Natural killer cell (primary cell): ENCODE measurements around the gene ASAP2. TPM values are rescaled to one million over a fixed set of nuclear protein-coding genes. Genes with fewer than 3 reads are reported as not detected.

Source experiments
- ATAC-seq, 3 donors: fragments of 150-1000 bp in 2 of 3; fragments of 200-7000 bp in 1 of 3; cut with Tn5 transposase; 1 replicate in 1 of 3; 2 replicates in 2 of 3; pipeline ENCODE4 v1.10.0; 2021; ENCODE audit warnings: mild to moderate bottlenecking in 2 of 3, moderate library complexity in 2 of 3
- DNase-seq, 2 donors: peaks; one replicate each; pipeline versions ENCODE4 v3.0.0 to v3.0.0-alpha.2; 2013 to 2021; ENCODE audit warnings: mixed read lengths in 1 of 2
- H3K27ac ChIP-seq: one replicate; pipeline ENCODE4 v1.5.1; 2013; ENCODE audit warnings: mild to moderate bottlenecking, low read length
- H3K27me3 ChIP-seq: one replicate; pipeline ENCODE4 v1.6.1; 2013; ENCODE audit warnings: low read length; ENCODE audit not compliant: control insufficient read depth, insufficient read depth
- H3K36me3 ChIP-seq: one replicate; pipeline ENCODE4 v1.6.1; 2013; ENCODE audit warnings: low read length; ENCODE audit not compliant: control insufficient read depth, insufficient read depth
- H3K4me1 ChIP-seq: one replicate; pipeline ENCODE4 v1.6.1; 2013; ENCODE audit warnings: low read length; ENCODE audit not compliant: control insufficient read depth, insufficient read depth
- H3K4me3 ChIP-seq: one replicate; pipeline ENCODE4 v1.5.1; 2013; ENCODE audit warnings: low read length
- H3K9me3 ChIP-seq: one replicate; pipeline ENCODE4 v1.6.1; 2013; ENCODE audit warnings: low read length; ENCODE audit not compliant: control insufficient read depth, insufficient read depth
- H3K27ac Mint-ChIP-seq, 2 donors: one replicate each; pipeline ENCODE4 v1.8.0; 2022; ENCODE audit warnings: mild to moderate bottlenecking in 2 of 2, mixed read lengths in 2 of 2, moderate library complexity in 1 of 2
- H3K27me3 Mint-ChIP-seq, 2 donors: one replicate each; pipeline ENCODE4 v1.8.0; 2022; ENCODE audit warnings: low read depth in 2 of 2, mixed read lengths in 2 of 2
- H3K36me3 Mint-ChIP-seq: one replicate; pipeline ENCODE4 v1.8.0; 2022; ENCODE audit warnings: mixed read lengths
- H3K4me1 Mint-ChIP-seq, 2 donors: one replicate each; pipeline ENCODE4 v1.8.0; 2022; ENCODE audit warnings: mixed read lengths in 2 of 2
- H3K4me3 Mint-ChIP-seq: one replicate; pipeline ENCODE4 v1.8.0; 2022; ENCODE audit warnings: mild to moderate bottlenecking, moderate library complexity, mixed read lengths
- H3K9me3 Mint-ChIP-seq, 2 donors: one replicate each; pipeline ENCODE4 v1.8.0; 2022; ENCODE audit warnings: mixed read lengths in 2 of 2
- WGBS: methylation state at CpG from one replicate; pipeline ENCODE4 v1.1.7; 2013; ENCODE audit warnings: missing lambda C conversion rate; ENCODE audit not compliant: insufficient coverage; 5-methylcytosine and 5-hydroxymethylcytosine counted together
- intact Hi-C: fragments of 100-400 bp; cut with micrococcal nuclease; formaldehyde crosslinking; loops from one replicate; pipeline ENCODE4 v1.14.2; 2022
- total RNA-seq, 4 donors: library from RNA; stranded (reverse); fragments of 120-200 nt in 1 of 4; gene quantifications; one replicate each; pipeline versions ENCODE4 v1.2.3 to v1.2.4, GENCODE V29; 2013 to 2022
- TF ChIP-seq, protein P1 (sequence below): fragments of 200-600 bp; IDR thresholded peaks from one replicate; pipeline ENCODE4 v1.8.0; 2022; ENCODE audit warnings: antibody characterized with exemption

ASAP2 gene
- total RNA-seq, 3 donors from 2014 or later (not counting 1 experiment from before 2014, with no cell fraction given): 0.20 to 1.8 (median 0.60) TPM

GRCh38 chr2:9219027-9219445 lies 12.4 kb downstream of the ASAP2 start:
- no peak overlapping the region for H3K27ac ChIP-seq
- H3K36me3 Mint-ChIP-seq: no peaks in the 10 kb centered on the region
- no peak overlapping the region for H3K4me3 Mint-ChIP-seq
- no peaks in the 10 kb centered on the region for H3K9me3 ChIP-seq
- no peak for DNase-seq
- no peak overlapping the region for H3K4me3 ChIP-seq
- intact Hi-C loops: no loop called here
- peaks cover 5 to 16% of the 10 kb centered on the region in 2 donors for H3K27me3 Mint-ChIP-seq
- no peaks in the 10 kb centered on the region for H3K27me3 ChIP-seq
- H3K27ac Mint-ChIP-seq: no peak overlapping the region
- 86% methylated on average over 4 of the region's 4 CpGs for WGBS
- H3K4me1 Mint-ChIP-seq: no peaks in the 10 kb centered on the region
- no peaks in the 10 kb centered on the region for H3K4me1 ChIP-seq
- no peak for ATAC-seq
- TF ChIP-seq, protein P1, sequence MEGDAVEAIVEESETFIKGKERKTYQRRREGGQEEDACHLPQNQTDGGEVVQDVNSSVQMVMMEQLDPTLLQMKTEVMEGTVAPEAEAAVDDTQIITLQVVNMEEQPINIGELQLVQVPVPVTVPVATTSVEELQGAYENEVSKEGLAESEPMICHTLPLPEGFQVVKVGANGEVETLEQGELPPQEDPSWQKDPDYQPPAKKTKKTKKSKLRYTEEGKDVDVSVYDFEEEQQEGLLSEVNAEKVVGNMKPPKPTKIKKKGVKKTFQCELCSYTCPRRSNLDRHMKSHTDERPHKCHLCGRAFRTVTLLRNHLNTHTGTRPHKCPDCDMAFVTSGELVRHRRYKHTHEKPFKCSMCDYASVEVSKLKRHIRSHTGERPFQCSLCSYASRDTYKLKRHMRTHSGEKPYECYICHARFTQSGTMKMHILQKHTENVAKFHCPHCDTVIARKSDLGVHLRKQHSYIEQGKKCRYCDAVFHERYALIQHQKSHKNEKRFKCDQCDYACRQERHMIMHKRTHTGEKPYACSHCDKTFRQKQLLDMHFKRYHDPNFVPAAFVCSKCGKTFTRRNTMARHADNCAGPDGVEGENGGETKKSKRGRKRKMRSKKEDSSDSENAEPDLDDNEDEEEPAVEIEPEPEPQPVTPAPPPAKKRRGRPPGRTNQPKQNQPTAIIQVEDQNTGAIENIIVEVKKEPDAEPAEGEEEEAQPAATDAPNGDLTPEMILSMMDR: no peak
- H3K9me3 Mint-ChIP-seq: no peaks in the 10 kb centered on the region
- no peaks in the 10 kb centered on the region for H3K36me3 ChIP-seq

GRCh38 chr2:9220201-9220600 lies 13.6 kb downstream of the ASAP2 start:
- Histone ChIP-seq H3K4me3 (no peak overlapping the region), H3K4me1 (no peaks in the 10 kb centered on the region), H3K36me3 (no peaks in the 10 kb centered on the region), H3K27me3 (no peaks in the 10 kb centered on the region), H3K27ac (no peak overlapping the region), H3K9me3 (no peaks in the 10 kb centered on the region)
- DNase-seq (no peak), ATAC-seq (no peak)
- TF ChIP-seq, protein P1: no peak
- H3K4me1 Mint-ChIP-seq: no peaks in the 10 kb centered on the region
- H3K9me3 Mint-ChIP-seq: no peaks in the 10 kb centered on the region
- H3K36me3 Mint-ChIP-seq: no peaks in the 10 kb centered on the region
- intact Hi-C loops: no loop called here
- H3K4me3 Mint-ChIP-seq: no peak overlapping the region
- no peak overlapping the region for H3K27ac Mint-ChIP-seq
- H3K27me3 Mint-ChIP-seq: peaks cover 8 to 16% of the 10 kb centered on the region in 2 donors

- Mint-ChIP-seq H3K27ac (no peak overlapping the region), H3K9me3 (no peaks in the 10 kb centered on the region), H3K27me3 (peaks cover 9 to 16% of the 10 kb centered on the region in 2 donors), H3K36me3 (no peaks in the 10 kb centered on the region), H3K4me3 (no peak overlapping the region), H3K4me1 (no peaks in the 10 kb centered on the region)
- TF ChIP-seq, protein P1: no peak
- Histone ChIP-seq H3K27ac (no peak overlapping the region), H3K27me3 (no peaks in the 10 kb centered on the region), H3K4me1 (no peaks in the 10 kb centered on the region), H3K36me3 (no peaks in the 10 kb centered on the region), H3K9me3 (no peaks in the 10 kb centered on the region), H3K4me3 (no peak overlapping the region)
- WGBS: 100% methylated on average over 1 of the region's 1 CpG
- ATAC-seq (no peak), DNase-seq (no peak)
- intact Hi-C loops: no loop called here
Observed at GRCh38 chr2:9221223-9221622, 14.6 kb downstream of the ASAP2 start.

DNA sequence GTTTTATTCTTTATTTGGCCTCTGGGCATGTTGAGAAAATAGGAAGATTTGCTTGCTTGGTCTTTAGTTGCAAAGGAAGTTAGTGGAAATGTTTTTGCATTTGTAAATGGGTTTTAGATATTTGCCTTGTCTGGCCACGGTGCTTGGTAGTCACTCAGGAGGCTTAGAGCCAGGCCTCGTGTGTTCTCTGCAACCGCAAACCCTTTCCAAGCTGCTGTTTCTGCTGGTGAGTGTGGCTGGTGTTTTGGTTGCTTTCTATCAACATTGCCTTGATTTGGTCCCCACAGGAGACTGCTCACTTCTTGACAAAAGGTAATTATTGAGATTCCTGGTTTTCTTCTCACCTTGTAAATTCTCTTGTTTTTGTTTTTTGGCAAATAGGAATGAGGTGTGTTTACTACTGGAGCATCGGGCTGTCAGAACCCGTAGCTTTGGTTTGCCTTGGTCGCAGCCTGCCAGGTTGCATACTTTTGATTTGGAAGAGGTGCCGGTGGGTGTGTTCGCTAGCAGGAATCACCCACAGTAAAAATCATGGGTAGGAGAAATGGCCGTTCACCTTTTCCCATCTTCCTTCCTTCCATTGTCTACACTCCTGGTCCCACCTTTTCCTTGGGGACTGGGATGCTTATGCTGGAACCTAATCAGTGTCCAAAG lies 15.8 kb downstream of the ASAP2 start:
- H3K27me3 Mint-ChIP-seq: peaks cover 13 to 20% of the 10 kb centered on the region in 2 donors
- no peaks in the 10 kb centered on the region for H3K36me3 Mint-ChIP-seq

More for the DNA sequence above, 15.8 kb downstream of the ASAP2 start:
- Histone ChIP-seq H3K36me3 (no peaks in the 10 kb centered on the region), H3K4me3 (no peak overlapping the region), H3K27ac (no peak overlapping the region), H3K27me3 (no peaks in the 10 kb centered on the region), H3K4me1 (no peaks in the 10 kb centered on the region), H3K9me3 (no peaks in the 10 kb centered on the region)
- H3K9me3 Mint-ChIP-seq: no peaks in the 10 kb centered on the region
- H3K4me1 Mint-ChIP-seq: no peaks in the 10 kb centered on the region
- intact Hi-C loops: no loop called here
- TF ChIP-seq, protein P1: no peak
- H3K27ac Mint-ChIP-seq: no peak overlapping the region
- 96% methylated on average over 9 of the region's 9 CpGs for WGBS
- no peak for ATAC-seq
- H3K4me3 Mint-ChIP-seq: no peak overlapping the region
- DNase-seq: no peak
